WTC11 (cell line): Measurements from ENCODE around the gene TAF13. TPM values are rescaled to one million over a fixed set of nuclear protein-coding genes. Genes with fewer than 3 reads are reported as not detected.

Source experiments
- ATAC-seq: fragments of 200-7000 bp; cut with Tn5 transposase; 2 replicates; pipeline ENCODE4 v1.10.0; 2021; ENCODE audit warnings: mild to moderate bottlenecking, moderate library complexity
- CTCF ChIA-PET: fragments of 300-600 bp; sonication (Branson Sonifier 250); formaldehyde crosslinking; loops from one replicate; lab custom pipeline; 2021; ENCODE audit warnings: antibody characterized with exemption; lab: Charles Lee
- POLR2A ChIA-PET: fragments of 350-600 bp; sonication (Branson Sonifier 250); formaldehyde crosslinking; loops from one replicate; lab custom pipeline; 2021; ENCODE audit warnings: antibody characterized with exemption; lab: Charles Lee
- DNase-seq: peaks from one replicate; pipeline ENCODE4 v3.0.0; 2021; ENCODE audit warnings: low spot score
- H3K27ac Mint-ChIP-seq: 2 replicates; pipeline ENCODE4 v1.8.0; 2021; ENCODE audit warnings: mixed read lengths
- H3K27me3 Mint-ChIP-seq: 2 replicates; pipeline ENCODE4 v1.8.0; 2021; ENCODE audit warnings: low read depth, mild to moderate bottlenecking, moderate library complexity, mixed read lengths
- H3K36me3 Mint-ChIP-seq: 2 replicates; pipeline ENCODE4 v1.8.0; 2021; ENCODE audit warnings: mixed read lengths
- H3K4me1 Mint-ChIP-seq: 2 replicates; pipeline ENCODE4 v1.8.0; 2022; ENCODE audit warnings: mixed read lengths
- H3K4me3 Mint-ChIP-seq: 2 replicates; pipeline ENCODE4 v1.8.0; 2021; ENCODE audit warnings: mild to moderate bottlenecking, moderate library complexity, mixed read lengths
- H3K9me3 Mint-ChIP-seq: 2 replicates; pipeline ENCODE4 v1.8.0; 2021; ENCODE audit warnings: mixed read lengths
- AFF4 ChIP-seq: sonication (generic); formaldehyde crosslinking; IDR thresholded peaks from 2 replicates; pipeline ENCODE4 v1.8.1; 2023; ENCODE audit warnings: mild to moderate bottlenecking, missing genetic modification reagents, borderline replicate concordance
- CREM ChIP-seq: sonication (generic); formaldehyde crosslinking; IDR thresholded peaks from 2 replicates; pipeline ENCODE4 v1.8.1; 2022; ENCODE audit warnings: mild to moderate bottlenecking, missing genetic modification reagents, moderate library complexity
- E2F5 ChIP-seq: sonication (generic); formaldehyde crosslinking; IDR thresholded peaks from 2 replicates; pipeline ENCODE4 v1.8.1; 2022; ENCODE audit warnings: mild to moderate bottlenecking, moderate library complexity, missing genetic modification reagents
- FOXK1 ChIP-seq: sonication (generic); formaldehyde crosslinking; IDR thresholded peaks from 2 replicates; pipeline ENCODE4 v1.8.0; 2022; ENCODE audit warnings: mild to moderate bottlenecking, moderate library complexity, missing genetic modification reagents
- GTF2I ChIP-seq: fragments of 250-450 bp; sonication (Bioruptor Pico); conservative IDR thresholded peaks from 2 replicates; pipeline ENCODE4 v1.4.0; 2021; ENCODE audit warnings: mild to moderate bottlenecking
- HMGA2 ChIP-seq: fragments of 250-450 bp; sonication (Bioruptor Pico); IDR thresholded peaks from 2 replicates; pipeline ENCODE4 v1.4.0; 2021; ENCODE audit warnings: mild to moderate bottlenecking, moderate library complexity
- NR1H2 ChIP-seq: sonication (generic); formaldehyde crosslinking; IDR thresholded peaks from 2 replicates; pipeline ENCODE4 v1.9.0; 2021; ENCODE audit warnings: mild to moderate bottlenecking, moderate library complexity, missing genetic modification reagents
- NR2C2 ChIP-seq: sonication (generic); formaldehyde crosslinking; IDR thresholded peaks from 2 replicates; pipeline ENCODE4 v1.8.0; 2022; ENCODE audit warnings: mild to moderate bottlenecking, missing genetic modification reagents
- PRRX2 ChIP-seq: fragments of 250-450 bp; sonication (Bioruptor Pico); IDR thresholded peaks from 2 replicates; pipeline ENCODE4 v1.8.0; 2021; ENCODE audit warnings: mild to moderate bottlenecking
- TEAD1 ChIP-seq: sonication (generic); formaldehyde crosslinking; IDR thresholded peaks from 2 replicates; pipeline ENCODE4 v1.8.0; 2022; ENCODE audit warnings: mild to moderate bottlenecking, missing genetic modification reagents
- ZNF121 ChIP-seq: sonication (generic); formaldehyde crosslinking; IDR thresholded peaks from 2 replicates; pipeline ENCODE4 v1.8.0; 2023; ENCODE audit warnings: missing genetic modification reagents
- ZNF232 ChIP-seq: sonication (generic); formaldehyde crosslinking; IDR thresholded peaks from 2 replicates; pipeline ENCODE4 v1.8.0; 2022; ENCODE audit warnings: mild to moderate bottlenecking, missing genetic modification reagents
- total RNA-seq: library from RNA; stranded (reverse); gene quantifications from 3 replicates; pipeline ENCODE4 v1.2.3, GENCODE V29; 2021
- TF ChIP-seq, protein P1 (sequence below): fragments of 250-450 bp; sonication (Bioruptor Pico); conservative IDR thresholded peaks from 2 replicates; pipeline ENCODE4 v1.9.0; 2021; ENCODE audit warnings: mild to moderate bottlenecking
- TF ChIP-seq, protein P2 (sequence below): sonication (generic); formaldehyde crosslinking; IDR thresholded peaks from 2 replicates; pipeline ENCODE4 v1.8.0; 2022; ENCODE audit warnings: mild to moderate bottlenecking, missing genetic modification reagents
- TF ChIP-seq, protein P3 (sequence below): sonication (generic); formaldehyde crosslinking; IDR thresholded peaks from 2 replicates; pipeline ENCODE4 v1.8.1; 2022; ENCODE audit warnings: low read depth, mild to moderate bottlenecking, moderate library complexity, missing genetic modification reagents, borderline replicate concordance
- TF ChIP-seq, protein P4 (sequence below): sonication (generic); formaldehyde crosslinking; IDR thresholded peaks from 2 replicates; pipeline ENCODE4 v1.8.0; 2023; ENCODE audit warnings: missing genetic modification reagents, mild to moderate bottlenecking, borderline replicate concordance
- TF ChIP-seq, protein P5 (sequence below): sonication (generic); formaldehyde crosslinking; IDR thresholded peaks from 2 replicates; pipeline ENCODE4 v1.8.1; 2023; ENCODE audit warnings: mild to moderate bottlenecking, missing genetic modification reagents

TAF13 gene
- total RNA-seq, 1 experiment from 2014 or later = 43.0 TPM

DNA sequence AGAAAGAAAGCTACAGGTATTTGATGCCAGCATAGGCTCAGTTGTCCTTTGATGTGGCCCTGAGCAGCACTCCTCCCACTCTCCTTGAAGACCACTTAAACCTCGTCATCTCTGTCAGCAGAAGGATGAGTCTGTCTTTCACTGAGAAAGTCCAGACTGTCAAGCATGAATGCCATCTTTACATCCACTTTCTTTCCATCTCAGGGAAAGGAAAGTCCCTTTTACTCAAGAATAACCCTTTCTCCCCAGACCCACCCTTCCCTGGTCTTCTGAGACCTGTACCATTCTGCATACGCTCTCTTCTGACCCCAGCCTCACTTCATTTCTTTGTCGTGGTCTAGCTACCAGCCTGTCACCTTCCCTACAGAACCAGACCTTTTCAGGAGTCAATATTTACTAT, 34.1 kb upstream of the TAF13 start:
- no peak for ATAC-seq
- no peak for TF ChIP-seq HMGA2 (CRISPR knock-in tag)
- TF ChIP-seq CREM = no peak
- TF ChIP-seq, all 79 proteins: peak for 0
- ChIA-PET CTCF (interaction anchor here (1.2 to 3.6 kb wide), 4 partner anchors 10 to 162 kb away, joined by 3 to 58 read pairs (median 13); no protein-coding TSS in a partner anchor), POLR2A (no interaction called here)
- Mint-ChIP-seq H3K27ac (no peak overlapping the region), H3K4me1 (peaks cover 10% of the 10 kb centered on the region), H3K4me3 (no peak overlapping the region), H3K36me3 (no peaks in the 10 kb centered on the region), H3K9me3 (no peaks in the 10 kb centered on the region), H3K27me3 (peaks cover 73% of the 10 kb centered on the region)
- no peak for DNase-seq

- no peaks in the 10 kb centered on the region for H3K36me3 Mint-ChIP-seq
- no peak overlapping the region for H3K27ac Mint-ChIP-seq
- no peak overlapping the region for H3K4me3 Mint-ChIP-seq
- peaks cover 52% of the 10 kb centered on the region for H3K27me3 Mint-ChIP-seq
- ATAC-seq = no peak
- no peaks in the 10 kb centered on the region for H3K9me3 Mint-ChIP-seq
- ChIA-PET POLR2A (interaction anchor here (0.6 kb wide), 1 partner anchor 83 kb away, joined by 3 read pairs; no protein-coding TSS in a partner anchor), CTCF (no interaction called here)
- DNase-seq = no peak
- peaks cover 3% of the 10 kb centered on the region for H3K4me1 Mint-ChIP-seq
- TF ChIP-seq, protein P1, sequence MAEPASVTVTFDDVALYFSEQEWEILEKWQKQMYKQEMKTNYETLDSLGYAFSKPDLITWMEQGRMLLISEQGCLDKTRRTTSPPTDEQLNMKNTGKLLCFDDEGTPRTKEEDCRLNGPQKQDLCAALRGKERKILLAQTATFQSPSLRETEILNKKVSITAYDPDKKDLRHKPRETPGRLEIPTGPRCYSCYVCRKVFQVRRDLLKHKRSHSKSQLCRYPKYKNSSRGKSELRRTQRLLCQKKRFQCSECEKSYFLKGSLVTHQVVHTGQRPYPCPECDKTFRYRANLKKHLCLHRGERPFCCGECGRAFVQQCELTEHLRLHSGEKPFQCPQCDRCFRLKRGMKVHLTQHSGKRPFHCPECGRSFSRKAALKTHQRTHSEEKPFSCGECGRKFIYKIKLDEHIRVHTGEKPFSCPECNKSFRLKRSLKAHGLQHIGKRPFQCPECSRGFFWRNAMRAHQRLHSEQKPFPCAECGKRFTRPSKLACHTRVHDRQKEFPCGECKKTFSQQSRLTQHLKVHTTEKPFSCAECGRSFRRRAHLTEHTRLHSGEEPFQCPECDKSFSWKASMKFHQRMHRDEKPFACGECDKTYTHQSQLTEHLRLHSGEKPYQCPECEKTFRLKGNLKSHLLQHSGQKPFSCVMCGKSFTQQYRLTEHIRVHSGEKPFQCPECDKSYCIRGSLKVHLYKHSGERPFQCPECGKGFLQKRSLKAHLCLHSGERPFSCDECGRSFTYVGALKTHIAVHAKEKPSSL = no peak
- TF ChIP-seq, protein P2, sequence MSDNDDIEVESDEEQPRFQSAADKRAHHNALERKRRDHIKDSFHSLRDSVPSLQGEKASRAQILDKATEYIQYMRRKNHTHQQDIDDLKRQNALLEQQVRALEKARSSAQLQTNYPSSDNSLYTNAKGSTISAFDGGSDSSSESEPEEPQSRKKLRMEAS (CRISPR knock-in tag) = no peak
- TF ChIP-seq ZNF121 = no peak
Measured at GRCh38 chr1:109107785-109108184, 32.0 kb upstream of the TAF13 start.

- DNase-seq (no peak), ATAC-seq (no peak)
- CTCF ChIA-PET = no interaction called here
- Mint-ChIP-seq H3K4me1 (0 out of 2 replicates have a peak, but pooled peaks cover 3% of the 10 kb centered on the region), H3K4me3 (no peak overlapping the region), H3K36me3 (peaks cover 3% of the 10 kb centered on the region; the same call in 1 of the 2 replicates), H3K27ac (no peak overlapping the region), H3K27me3 (peaks cover 35% of the 10 kb centered on the region), H3K9me3 (no peaks in the 10 kb centered on the region)
- POLR2A ChIA-PET = no interaction called here
- TF ChIP-seq PRRX2 (no peak), AFF4 (CRISPR knock-in tag) (no peak), GTF2I (no peak), E2F5 (CRISPR knock-in tag) (no peak), FOXK1 (CRISPR knock-in tag) (no peak), TEAD1 (CRISPR knock-in tag) (no peak), NR1H2 (CRISPR knock-in tag) (no peak), NR2C2 (no peak), ZNF232 (no peak)
- TF ChIP-seq, protein P3, sequence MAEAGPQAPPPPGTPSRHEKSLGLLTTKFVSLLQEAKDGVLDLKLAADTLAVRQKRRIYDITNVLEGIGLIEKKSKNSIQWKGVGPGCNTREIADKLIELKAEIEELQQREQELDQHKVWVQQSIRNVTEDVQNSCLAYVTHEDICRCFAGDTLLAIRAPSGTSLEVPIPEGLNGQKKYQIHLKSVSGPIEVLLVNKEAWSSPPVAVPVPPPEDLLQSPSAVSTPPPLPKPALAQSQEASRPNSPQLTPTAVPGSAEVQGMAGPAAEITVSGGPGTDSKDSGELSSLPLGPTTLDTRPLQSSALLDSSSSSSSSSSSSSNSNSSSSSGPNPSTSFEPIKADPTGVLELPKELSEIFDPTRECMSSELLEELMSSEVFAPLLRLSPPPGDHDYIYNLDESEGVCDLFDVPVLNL (CRISPR knock-in tag) = no peak
- TF ChIP-seq, protein P4, sequence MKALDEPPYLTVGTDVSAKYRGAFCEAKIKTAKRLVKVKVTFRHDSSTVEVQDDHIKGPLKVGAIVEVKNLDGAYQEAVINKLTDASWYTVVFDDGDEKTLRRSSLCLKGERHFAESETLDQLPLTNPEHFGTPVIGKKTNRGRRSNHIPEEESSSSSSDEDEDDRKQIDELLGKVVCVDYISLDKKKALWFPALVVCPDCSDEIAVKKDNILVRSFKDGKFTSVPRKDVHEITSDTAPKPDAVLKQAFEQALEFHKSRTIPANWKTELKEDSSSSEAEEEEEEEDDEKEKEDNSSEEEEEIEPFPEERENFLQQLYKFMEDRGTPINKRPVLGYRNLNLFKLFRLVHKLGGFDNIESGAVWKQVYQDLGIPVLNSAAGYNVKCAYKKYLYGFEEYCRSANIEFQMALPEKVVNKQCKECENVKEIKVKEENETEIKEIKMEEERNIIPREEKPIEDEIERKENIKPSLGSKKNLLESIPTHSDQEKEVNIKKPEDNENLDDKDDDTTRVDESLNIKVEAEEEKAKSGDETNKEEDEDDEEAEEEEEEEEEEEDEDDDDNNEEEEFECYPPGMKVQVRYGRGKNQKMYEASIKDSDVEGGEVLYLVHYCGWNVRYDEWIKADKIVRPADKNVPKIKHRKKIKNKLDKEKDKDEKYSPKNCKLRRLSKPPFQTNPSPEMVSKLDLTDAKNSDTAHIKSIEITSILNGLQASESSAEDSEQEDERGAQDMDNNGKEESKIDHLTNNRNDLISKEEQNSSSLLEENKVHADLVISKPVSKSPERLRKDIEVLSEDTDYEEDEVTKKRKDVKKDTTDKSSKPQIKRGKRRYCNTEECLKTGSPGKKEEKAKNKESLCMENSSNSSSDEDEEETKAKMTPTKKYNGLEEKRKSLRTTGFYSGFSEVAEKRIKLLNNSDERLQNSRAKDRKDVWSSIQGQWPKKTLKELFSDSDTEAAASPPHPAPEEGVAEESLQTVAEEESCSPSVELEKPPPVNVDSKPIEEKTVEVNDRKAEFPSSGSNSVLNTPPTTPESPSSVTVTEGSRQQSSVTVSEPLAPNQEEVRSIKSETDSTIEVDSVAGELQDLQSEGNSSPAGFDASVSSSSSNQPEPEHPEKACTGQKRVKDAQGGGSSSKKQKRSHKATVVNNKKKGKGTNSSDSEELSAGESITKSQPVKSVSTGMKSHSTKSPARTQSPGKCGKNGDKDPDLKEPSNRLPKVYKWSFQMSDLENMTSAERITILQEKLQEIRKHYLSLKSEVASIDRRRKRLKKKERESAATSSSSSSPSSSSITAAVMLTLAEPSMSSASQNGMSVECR = no peak
- TF ChIP-seq, protein P5, sequence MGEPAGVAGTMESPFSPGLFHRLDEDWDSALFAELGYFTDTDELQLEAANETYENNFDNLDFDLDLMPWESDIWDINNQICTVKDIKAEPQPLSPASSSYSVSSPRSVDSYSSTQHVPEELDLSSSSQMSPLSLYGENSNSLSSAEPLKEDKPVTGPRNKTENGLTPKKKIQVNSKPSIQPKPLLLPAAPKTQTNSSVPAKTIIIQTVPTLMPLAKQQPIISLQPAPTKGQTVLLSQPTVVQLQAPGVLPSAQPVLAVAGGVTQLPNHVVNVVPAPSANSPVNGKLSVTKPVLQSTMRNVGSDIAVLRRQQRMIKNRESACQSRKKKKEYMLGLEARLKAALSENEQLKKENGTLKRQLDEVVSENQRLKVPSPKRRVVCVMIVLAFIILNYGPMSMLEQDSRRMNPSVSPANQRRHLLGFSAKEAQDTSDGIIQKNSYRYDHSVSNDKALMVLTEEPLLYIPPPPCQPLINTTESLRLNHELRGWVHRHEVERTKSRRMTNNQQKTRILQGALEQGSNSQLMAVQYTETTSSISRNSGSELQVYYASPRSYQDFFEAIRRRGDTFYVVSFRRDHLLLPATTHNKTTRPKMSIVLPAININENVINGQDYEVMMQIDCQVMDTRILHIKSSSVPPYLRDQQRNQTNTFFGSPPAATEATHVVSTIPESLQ = no peak
Measured at GRCh38 chr1:109105881-109106280, 30.1 kb upstream of the TAF13 start.
